Stimulated activated CD4-positive, alpha-beta T cell treated with anti-CD3 and anti-CD28 coated beads, TNF-alpha, amount 100 ng/mL, for 4 hours (primary cell): ENCODE measurements around the gene FBN1.

Experiments
- DNase-seq, 3 experiments: peaks; one replicate each; pipeline ENCODE4 v3.0.0-alpha.2; 2020; ENCODE audit warnings: low read depth in 3 of 3

Gene FBN1

DNA sequence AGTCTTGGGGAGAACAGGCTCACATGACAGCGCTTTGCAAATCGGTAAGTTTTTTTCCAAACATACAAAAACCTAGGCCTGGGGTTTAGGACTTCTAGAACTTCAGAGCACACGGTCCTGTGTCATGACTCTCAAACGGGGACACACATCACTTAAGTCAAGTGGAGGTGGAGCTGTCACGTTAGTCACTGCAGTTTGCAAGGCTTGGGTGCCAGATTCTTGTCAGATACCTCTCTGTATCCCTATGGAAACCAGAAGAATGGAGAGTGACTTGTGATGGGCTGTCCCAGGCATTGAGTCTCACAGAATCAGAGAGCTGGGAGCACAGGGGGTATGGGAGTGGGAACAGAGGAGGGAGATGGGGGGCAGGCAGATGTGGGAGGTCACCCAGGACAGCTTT lies 249.5 kb downstream of the FBN1 start:
- no peak for DNase-seq

GRCh38 chr15:48395521-48396011 lies 249.9 kb downstream of the FBN1 start:
- no peak for DNase-seq

GRCh38 chr15:48394970-48395369 lies 250.5 kb downstream of the FBN1 start:
- DNase-seq: no peak

DNA sequence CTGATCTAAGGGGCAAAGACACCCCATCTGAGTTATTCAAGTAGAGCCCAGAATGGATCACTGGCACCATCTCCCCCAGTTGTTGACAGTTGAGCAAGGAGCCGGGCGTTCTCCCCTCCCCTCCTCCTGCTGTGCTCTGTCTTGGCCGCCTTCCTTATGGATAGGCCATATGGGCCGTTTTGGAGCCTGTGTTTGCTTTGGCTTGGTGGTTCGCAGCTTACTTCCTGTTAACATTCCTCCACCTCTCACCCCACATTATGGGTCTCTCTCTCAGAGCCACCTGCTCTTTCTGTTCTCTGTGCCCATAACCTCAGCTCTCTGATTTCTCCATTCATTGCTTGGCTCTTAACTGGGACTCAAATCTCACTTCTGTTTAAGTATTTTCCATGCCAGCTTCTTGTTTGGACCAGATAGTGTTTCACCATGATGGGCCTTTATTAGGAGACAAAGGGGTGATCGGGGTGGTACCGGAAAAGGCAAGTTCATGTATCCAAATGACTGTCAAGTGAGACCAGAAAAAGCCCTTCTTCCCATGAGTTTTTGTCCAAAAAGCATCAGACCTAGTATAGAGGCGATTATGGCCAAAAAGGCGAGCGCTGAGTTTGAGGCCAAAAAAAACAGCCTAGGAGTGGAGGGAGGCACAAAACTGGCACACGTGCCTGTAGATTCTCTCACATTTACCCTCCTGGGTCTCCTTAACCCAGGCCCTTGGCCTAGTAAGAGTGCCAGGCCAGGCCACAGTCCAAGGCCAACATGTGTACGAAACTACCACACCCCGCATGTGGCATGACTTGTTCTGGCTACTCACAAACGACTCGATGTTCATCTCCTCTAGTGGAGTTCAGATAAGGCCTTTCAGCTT lies 251.6 kb downstream of the FBN1 start:
- no peak for DNase-seq

DNA sequence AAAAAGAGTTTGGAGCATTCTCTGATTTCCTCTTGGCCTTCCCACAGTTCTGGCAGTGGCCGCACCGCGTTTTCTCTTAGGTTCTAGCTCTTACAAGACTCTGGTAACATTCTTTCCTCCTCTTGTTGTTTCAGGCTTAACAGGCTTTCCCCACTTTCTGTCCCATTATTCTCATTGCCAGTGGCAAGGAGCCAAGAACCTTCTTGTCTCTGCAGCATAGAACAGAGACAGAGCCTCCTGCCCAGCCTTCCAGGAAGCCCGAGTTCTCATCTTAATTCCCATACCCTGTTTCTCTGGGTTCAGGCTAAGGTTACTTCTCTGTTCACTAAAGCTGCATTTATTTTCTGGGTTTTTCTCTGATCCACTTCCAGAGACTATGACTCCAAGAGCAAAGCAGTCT lies 253.2 kb downstream of the FBN1 start:
- no peak for DNase-seq

DNA sequence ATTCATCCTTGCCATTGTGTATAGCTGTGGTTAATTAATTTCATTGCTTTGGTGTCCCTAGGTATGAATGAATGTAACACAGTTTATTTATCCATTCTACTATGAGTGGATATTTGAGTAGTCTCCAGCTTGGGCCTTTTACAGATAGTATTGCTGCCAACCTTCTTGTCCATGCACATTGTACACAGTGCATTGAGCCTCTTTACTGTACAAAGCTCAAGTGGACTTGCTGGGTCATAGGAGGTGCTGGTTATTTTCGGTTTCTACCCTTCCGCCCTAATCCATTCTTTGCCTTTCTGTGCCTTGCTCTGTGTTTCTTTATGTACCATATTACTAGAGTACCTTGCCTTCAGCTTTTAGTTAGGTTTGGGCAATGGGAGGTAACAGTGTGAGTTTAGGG lies 253.6 kb downstream of the FBN1 start:
- no peak for DNase-seq

DNA sequence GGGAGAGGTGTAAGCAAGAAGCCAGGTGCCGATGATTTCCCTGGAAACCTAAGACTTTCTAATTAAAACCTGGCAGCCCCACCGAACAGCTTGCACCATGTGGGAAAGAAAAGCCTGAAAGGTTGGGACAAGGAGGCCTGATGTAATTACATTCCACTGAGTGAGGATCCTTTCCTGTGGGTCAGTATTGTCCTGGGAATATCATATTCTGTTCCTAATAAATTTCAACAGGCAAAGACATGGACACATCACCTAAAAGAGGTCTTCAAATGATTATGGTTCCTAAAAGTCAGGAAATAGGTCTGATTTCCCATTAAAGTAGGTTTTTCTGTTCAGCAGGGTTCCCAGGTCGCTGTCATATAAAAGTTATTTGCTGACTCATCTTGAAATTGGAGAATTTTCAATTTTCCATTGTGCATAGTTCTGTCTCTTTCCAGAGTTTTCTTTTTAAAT lies 255.8 kb downstream of the FBN1 start:
- no peak for DNase-seq

DNA sequence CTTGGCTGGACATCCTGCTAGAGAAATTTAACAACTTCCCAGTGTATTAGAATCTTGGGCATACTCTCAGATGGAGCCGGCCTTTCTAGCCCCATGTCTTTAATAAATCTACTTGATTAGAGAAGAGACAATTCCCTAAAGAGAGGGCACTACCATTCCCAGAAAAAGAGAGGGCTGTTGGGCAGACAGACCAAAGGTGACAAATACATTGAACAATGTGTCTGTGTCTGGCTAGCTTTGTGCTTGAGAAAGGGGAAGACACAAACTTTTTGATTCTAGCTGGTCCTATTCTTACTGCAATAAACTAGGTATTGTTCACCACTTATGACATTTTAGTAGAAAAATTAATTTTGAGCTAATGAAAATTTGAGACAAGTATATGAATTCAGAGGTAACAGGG lies 256.6 kb downstream of the FBN1 start:
- no peak for DNase-seq

DNA sequence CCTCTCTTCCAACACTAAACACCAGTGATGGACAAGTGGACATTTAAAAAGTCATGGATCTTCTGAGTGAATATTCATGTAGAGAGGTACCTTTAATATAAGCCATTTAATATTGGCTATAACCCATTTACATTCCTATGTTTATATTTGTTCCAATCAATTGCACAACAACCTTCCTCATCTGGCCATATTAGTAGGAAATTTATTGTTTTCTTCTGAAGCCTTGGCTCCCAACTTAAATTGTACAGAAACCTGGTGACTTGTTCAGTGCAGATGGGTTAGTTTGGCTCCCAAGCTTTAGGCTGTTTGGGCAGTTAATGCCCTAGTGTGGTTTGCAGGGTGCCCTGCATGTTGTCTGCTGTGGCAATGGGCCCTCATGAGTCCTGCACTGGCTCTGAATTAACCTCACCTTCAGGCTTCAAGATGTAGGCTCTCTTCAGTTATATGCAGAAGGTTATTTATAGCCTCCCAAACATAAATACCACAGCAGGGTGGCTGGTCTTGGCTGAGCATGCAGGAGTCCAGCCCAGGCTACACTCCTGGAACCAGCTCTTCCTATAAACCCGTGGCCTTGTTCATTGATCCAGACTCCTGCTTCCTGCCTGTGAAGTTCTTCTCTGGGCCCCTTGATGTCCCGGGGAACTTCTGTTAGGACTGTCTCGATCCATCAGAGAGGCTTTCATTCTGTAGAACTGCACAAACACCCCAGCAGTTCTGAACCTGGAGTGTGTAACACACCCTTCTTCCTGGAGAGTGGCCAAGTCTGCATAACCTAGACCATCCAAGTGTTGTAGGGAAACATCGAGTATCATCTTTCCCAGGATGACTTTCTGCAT lies 257.3 kb downstream of the FBN1 start:
- no peak for DNase-seq

DNA sequence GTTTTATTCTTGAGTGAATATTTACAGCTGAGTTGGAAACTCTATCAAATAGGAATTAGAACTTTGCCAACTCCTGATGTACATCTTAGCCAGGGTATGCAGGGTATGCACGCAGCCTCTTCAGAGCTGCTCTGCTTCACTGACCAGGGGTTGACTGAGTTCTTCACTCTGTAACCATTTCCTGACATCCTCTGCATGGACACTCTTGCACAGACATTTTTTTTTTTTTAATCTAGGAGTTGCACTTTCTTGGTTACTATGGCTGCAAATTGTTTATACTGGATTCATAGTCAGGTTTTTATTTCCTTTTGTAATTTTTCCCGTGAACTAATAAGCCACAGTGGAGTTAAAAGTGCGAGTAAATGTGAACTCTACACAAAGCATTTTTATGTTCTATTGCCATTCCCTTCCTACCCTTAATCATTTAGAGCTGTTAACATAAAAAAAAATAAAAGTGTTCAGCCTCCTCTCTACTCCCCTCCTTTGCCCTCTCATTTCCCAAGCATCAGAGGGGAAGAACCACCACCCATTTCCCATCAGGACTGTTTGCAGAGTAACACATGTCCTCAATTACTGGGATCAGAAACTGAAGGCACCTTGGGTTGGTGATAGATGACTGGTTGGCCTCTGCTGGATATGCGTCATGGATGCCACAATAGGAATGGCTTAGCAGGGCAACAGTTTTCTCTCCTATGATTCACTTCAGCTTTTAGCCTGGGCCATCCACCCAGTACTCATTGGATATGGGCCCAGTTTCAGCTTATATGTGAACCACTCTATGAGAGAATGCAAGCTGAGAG lies 260.3 kb downstream of the FBN1 start:
- no peak for DNase-seq

DNA sequence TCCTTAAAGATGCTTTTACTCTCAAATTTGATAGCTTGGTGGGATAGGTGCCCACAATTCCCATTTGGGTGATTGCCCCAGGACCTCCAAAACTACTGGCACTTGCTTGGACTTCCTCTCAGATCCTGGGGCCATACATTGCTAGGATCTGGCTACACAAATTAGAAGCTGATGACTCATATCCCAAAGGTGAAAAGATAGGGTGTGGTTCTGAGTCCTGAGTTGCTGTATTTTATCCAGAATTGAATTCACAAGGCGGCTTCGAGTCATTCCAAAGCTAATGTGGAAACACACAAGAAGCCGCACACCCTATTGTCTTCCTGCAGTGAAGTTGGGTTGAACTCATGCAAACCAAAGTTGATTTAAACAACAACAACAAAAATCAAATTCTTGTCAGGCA lies 260.9 kb downstream of the FBN1 start:
- no peak for DNase-seq

DNA sequence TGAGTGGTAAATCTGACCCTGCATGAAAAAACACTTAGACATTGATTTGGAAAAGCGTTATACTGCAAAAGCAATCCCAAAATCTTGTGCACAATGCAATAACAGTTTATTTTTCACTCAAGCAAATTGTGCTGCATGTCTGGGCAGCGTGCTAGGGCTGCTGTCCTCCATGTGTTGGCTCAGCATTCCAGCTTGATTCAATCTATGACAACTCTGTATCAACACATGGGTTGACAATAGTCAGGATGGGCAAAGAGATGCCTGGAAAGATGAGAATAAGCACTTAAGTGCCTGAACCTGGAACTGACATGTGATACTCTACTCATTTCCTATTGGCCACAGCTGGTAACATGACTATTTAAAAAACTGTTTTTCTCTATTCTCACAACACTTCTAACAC lies 262.5 kb downstream of the FBN1 start:
- DNase-seq: no peak

DNA sequence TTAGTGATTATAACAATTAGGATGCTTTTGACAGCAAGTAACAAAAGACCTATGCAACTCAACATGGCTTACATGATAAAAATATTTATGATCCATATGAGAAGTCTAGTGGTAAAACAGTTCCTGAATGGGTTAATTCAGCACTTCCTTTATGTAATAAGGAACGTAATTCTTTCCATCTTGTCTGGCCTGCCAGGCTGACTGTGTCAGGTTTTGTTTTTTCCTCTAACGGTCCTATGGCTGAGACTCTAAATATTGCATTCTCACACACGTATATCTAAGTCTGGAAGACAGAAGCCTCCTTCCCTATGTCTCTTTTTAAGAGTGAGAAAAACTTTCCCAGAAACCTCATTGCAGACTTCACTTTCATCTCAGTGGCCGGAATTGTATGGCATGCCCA lies 263.6 kb downstream of the FBN1 start:
- DNase-seq: no peak

DNA sequence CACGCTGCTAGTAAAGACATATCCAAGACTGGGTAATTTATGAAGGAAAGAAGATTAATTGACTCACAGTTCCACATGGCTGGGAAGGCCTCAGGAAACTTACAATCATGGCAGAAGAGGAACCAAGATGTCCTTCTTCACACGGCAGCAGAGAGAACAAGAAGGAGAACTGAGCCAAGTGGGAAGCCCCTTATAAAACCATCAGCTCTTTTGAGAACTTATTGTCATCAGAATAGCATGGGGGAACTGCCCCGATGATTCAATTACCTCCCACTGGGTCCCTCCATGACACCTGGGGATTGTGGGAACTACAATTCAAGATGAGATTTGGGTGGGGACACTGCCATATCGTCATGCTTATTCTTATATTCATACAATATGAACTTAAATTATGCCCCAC lies 265.3 kb downstream of the FBN1 start:
- no peak for DNase-seq

DNA sequence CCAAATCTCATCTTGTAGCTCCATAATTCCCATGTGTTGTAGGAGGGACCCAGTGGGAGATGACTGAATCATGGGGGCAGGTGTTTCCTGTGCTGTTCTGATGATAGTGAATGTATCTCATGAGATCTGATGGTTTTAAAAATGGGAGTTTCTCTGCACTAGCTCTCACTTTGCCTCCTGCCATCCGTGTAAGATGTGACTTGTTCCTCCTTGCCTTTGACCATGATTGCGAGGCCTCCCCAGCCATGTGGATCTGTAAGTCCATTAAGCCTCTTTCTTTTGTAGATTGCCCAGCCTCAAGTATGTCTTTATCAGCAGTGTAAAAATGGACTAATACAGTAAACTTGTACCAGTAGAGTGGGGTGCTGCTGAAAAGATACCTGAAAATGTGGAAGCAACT lies 269.7 kb downstream of the FBN1 start:
- DNase-seq: no peak

GRCh38 chr15:48374472-48374871 lies 271.0 kb downstream of the FBN1 start:
- no peak for DNase-seq

DNA sequence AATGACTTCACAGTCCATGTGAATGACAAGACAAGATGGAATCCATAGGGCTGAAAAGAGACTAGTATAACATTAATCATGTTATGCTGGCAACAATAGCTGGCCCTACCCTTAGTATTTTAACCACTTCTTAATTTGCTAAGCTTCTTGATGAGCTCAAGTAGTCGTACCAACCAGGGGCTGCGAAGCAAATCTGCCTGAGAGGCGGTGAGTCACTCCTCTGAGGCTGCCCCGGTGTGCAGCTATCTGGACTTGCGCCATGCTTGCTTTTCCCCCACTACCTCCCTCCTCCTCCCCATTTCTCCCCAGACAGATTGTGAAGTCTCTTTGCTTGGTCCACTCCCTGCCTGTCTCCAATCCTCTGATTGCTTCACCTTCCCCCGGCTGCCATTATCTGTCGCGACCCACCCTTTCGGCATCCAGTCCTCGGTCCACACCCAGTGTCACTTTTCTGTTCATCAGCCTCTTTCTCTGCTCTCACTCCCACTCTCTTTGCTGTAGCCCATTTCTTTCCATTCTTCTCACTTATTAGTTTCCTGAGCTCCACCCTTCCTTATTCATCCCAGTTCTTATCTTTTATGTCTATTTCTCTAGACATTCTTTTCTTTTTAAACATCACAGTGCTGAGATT lies 271.6 kb downstream of the FBN1 start:
- DNase-seq: no peak

DNA sequence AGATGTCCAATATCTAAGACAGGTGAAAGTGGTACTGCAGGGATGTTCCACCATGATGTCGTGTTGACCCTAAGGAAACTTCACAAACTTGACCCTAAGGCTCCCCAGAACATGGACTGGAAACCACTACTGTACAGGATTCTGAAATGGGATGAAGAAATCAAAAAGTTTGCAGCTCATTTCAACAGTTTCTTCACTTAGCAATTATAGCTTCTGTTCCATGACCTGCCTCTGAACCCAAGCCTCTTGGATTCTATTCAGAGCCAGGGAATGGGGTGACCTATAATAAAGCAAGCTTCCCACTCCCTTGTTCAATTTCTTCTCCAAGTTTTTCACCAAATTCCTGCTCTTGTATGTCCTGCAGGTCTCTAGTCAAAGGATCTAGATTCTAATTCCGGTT lies 273.5 kb downstream of the FBN1 start:
- no peak for DNase-seq

DNA sequence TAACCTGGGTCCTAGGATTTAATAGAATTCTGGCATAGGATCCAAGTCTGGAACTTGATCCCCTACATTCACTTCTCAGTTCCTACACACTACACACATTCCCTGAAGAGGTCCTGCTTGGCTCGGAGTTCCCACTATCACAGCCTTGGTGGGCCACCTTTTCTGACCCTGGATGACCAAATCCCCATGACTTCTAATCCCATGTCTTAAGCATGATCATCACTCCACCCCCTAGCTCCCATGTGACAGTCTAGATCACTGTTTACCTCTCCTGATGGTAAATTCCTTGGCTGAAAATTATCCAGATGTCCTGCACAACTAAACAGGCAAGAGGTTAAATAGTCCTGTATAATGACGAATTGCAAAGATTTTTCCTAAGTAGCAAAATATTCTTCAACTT lies 274.0 kb downstream of the FBN1 start:
- DNase-seq: no peak

GRCh38 chr15:48370460-48370859 lies 275.0 kb downstream of the FBN1 start:
- no peak for DNase-seq

DNA sequence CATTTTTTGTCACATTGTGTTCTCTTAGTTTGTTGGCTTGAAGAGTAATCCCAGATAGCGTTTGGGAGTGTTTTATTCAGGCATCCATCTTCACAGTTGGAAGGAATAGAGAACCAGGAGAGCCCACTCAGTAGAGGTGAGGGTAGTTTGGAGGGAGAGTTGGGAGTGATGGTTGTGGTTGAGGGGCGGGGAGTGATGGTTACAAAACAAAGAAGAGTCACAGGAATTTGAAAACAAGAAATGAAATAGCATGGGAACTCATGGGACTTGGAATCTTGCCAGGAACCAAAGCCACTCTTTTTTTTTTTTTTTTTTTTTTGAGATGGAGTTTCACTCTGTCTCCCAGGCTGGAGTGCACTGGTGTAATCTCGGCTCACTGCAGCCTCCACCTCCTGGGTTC lies 278.0 kb downstream of the FBN1 start:
- no peak for DNase-seq
